IgD-negative memory B cell (primary cell): ENCODE results near the gene EXT2. TPM values are rescaled to one million over a fixed set of nuclear protein-coding genes. Genes with fewer than 3 reads are reported as not detected.

Experiments used
- H3K27ac Mint-ChIP-seq, 3 donors: one replicate each; pipeline ENCODE4 v1.8.0; 2020 to 2022; ENCODE audit warnings: mild to moderate bottlenecking in 3 of 3, mixed read lengths in 3 of 3, moderate library complexity in 1 of 3
- H3K27me3 Mint-ChIP-seq: one replicate; pipeline ENCODE4 v1.8.0; 2021; ENCODE audit warnings: mixed read lengths
- H3K36me3 Mint-ChIP-seq: one replicate; pipeline ENCODE4 v1.8.0; 2020; ENCODE audit warnings: mild to moderate bottlenecking, mixed read lengths
- H3K4me1 Mint-ChIP-seq, 3 donors: one replicate each; pipeline ENCODE4 v1.8.0; 2020 to 2022; ENCODE audit warnings: mixed read lengths in 3 of 3, mild to moderate bottlenecking in 1 of 3
- H3K4me3 Mint-ChIP-seq, 4 donors: one replicate each; pipeline ENCODE4 v1.8.0; 2020 to 2022; ENCODE audit warnings: mild to moderate bottlenecking in 4 of 4, mixed read lengths in 4 of 4, moderate library complexity in 3 of 4
- H3K9me3 Mint-ChIP-seq, 3 donors: one replicate each; pipeline ENCODE4 v1.8.0; 2020 to 2021; ENCODE audit warnings: mixed read lengths in 3 of 3, mild to moderate bottlenecking in 1 of 3
- polyA plus RNA-seq: library from polyadenylated mRNA; unstranded; fragments of 300-500 nt; fragmentation: Illumina TruSeq; gene quantifications from one replicate; pipeline ENCODE4 v1.2.3, GENCODE V29; 2021

Gene EXT2
- polyA plus RNA-seq, 1 donor from 2014 or later, result 21.9 TPM

DNA sequence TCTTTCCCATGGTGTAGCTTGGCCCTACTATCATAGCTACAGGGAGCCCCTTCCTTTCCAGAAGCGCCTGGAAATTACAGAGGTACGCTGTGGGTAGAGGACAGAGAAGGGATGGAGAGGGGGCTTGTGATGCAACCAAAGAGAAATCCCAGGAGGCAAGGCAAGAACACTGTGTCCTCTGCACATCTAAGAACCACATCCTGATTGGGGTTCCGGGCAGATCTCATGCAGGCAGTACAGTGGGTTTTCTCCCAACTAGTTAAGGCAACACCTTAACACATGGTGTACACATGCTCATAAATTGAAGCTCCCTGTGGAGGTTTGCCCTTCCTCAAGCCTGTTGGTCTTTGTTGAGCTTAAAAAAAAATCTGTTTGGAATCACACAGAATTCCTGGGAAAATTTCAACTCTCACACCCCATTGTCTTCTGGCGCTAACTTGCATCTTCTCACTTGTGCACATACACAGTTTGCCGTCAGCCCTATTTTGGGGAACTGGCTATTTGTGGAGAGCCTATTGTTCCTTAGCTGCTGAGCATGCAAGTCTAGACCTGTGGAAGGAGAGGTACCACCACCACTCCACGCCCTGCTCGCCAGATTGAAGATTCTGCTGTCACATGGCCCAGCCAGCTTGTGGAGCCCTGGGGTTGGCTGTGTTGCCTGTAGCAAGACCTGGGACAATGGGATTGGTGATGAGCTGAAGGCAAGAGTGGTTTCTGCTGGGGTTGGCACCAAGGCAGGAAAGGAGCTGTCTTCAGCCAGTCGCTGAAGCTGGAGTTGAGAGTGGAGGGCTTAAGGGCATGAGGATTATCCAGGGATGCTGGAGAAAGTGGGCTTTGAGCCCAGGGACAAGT, 162.1 kb downstream of the EXT2 start:
- H3K4me1 Mint-ChIP-seq, result peaks cover 0 to 13% (median 12%) of the 10 kb centered on the region in 3 donors
- H3K27ac Mint-ChIP-seq, result no peak overlapping the region
- peaks cover 2% of the 10 kb centered on the region for H3K27me3 Mint-ChIP-seq
- H3K36me3 Mint-ChIP-seq, result peaks cover 4% of the 10 kb centered on the region
- no peak overlapping the region for H3K4me3 Mint-ChIP-seq
- peaks cover 0 to 16% (median 5%) of the 10 kb centered on the region in 3 donors for H3K9me3 Mint-ChIP-seq

GRCh38 chr11:44258190-44258489, 162.7 kb downstream of the EXT2 start:
- H3K27ac Mint-ChIP-seq, result no peak overlapping the region

DNA sequence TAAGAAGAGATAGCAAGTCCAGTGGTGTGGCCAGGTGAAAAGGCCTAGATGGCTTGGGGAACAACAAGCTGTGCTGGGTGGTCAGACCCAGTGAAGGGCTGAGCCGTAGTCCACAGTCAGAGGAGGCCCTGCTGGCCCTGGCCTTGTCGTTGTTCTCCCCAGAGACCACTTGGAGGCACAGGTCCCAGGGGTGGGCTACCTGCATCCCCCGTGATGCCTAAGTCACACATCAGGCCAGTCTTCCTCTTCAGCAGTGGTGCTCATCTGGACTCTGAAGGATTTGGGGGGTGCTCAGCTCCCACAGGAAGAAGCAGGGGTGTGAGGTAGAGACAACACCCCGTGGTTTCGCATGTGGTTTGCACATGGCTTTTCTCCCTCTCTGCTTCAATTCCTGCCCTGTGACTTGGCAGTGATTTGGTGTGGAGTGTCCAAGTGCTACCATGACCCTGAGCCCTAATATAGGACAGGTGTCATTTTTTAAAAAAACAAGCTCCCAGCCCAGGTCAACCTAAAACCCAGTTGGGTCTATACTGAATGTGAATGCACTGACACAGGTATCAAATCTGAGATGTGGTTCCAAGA, 163.5 kb downstream of the EXT2 start:
- no peak overlapping the region for H3K27ac Mint-ChIP-seq
- peaks cover 0 to 13% (median 12%) of the 10 kb centered on the region in 3 donors for H3K4me1 Mint-ChIP-seq
- H3K4me3 Mint-ChIP-seq, result no peak overlapping the region
- no peaks in the 10 kb centered on the region for H3K36me3 Mint-ChIP-seq
- peaks cover 2% of the 10 kb centered on the region for H3K27me3 Mint-ChIP-seq
- H3K9me3 Mint-ChIP-seq, result peaks cover 0 to 2% (median 0%) of the 10 kb centered on the region in 3 donors

More at GRCh38 chr11:44258190-44258489, 162.7 kb downstream of the EXT2 start:
- Mint-ChIP-seq H3K9me3 (peaks cover 0 to 10% (median 1%) of the 10 kb centered on the region in 3 donors), H3K27me3 (peaks cover 2% of the 10 kb centered on the region), H3K4me1 (peaks cover 0 to 13% (median 12%) of the 10 kb centered on the region in 3 donors), H3K36me3 (no peaks in the 10 kb centered on the region), H3K4me3 (no peak overlapping the region)

DNA sequence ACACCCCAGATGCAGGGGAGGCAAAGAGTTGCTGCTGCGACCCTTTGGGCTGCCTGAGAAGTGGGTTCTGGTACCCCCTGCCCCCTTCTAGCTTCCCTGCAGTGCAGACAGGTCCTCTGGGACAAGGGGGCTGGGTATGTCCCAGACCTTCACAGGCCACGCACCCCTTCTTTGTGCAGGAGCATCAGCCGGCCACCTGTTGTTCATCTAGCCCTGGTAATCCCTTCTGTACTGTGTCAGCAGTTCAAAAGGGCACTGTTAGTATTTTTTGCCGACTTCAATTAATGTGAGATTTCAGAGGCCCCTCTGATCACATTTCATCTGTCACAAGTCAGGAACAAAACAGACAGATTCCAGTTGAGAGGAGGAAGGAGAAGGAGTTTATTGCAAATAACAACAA, 164.6 kb downstream of the EXT2 start:
- no peaks in the 10 kb centered on the region for H3K9me3 Mint-ChIP-seq
- H3K36me3 Mint-ChIP-seq, result no peaks in the 10 kb centered on the region
- H3K4me1 Mint-ChIP-seq, result peaks cover 0 to 13% (median 12%) of the 10 kb centered on the region in 3 donors
- no peak overlapping the region for H3K27ac Mint-ChIP-seq
- H3K27me3 Mint-ChIP-seq, result peaks cover 2% of the 10 kb centered on the region
- H3K4me3 Mint-ChIP-seq, result no peak overlapping the region

GRCh38 chr11:44261800-44262591, 166.5 kb downstream of the EXT2 start:
- no peaks in the 10 kb centered on the region for H3K9me3 Mint-ChIP-seq
- no peak overlapping the region for H3K27ac Mint-ChIP-seq
- no peak overlapping the region for H3K4me3 Mint-ChIP-seq
- no peaks in the 10 kb centered on the region for H3K36me3 Mint-ChIP-seq
- peaks cover 0 to 10% (median 6%) of the 10 kb centered on the region in 3 donors for H3K4me1 Mint-ChIP-seq
- H3K27me3 Mint-ChIP-seq, result peaks cover 2% of the 10 kb centered on the region

DNA sequence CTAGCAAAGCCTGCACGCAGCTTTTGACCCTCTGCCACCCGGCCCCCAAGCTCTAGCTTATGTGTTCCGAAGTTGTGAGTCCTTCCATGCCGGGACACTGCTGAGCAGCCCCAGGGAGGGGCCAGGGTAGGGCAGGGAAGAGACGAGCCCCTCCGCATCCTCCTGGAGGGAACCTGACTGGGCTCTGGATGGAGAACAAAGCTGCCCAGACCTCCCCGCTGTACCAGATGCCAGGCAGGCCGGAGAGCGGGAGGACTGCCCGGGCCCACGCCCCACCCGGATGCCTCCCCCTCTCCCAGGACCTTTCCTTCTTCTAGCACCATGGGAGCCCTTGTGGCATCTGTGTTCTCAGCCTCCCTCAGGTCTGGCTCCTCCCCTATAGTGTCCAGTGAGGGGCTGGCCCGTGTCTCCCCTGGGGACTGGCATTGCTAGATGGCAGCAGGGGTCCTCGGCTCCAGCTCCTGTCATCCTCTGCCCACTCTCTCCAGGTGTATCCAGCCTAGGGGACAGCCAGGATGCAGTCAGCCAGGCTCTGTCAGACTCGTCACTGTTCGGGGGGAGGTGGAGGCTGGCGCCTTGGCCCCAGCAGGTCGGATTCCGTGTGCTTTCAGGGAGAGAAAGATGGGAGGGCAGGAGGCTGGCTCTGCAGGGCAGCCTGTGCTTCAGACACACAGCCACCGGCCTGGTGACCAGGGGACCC, 168.4 kb downstream of the EXT2 start:
- Mint-ChIP-seq H3K36me3 (no peaks in the 10 kb centered on the region), H3K4me1 (peaks cover 0 to 2% (median 0%) of the 10 kb centered on the region in 3 donors), H3K4me3 (no peak overlapping the region), H3K27ac (no peak overlapping the region), H3K27me3 (no peaks in the 10 kb centered on the region), H3K9me3 (no peaks in the 10 kb centered on the region)

DNA sequence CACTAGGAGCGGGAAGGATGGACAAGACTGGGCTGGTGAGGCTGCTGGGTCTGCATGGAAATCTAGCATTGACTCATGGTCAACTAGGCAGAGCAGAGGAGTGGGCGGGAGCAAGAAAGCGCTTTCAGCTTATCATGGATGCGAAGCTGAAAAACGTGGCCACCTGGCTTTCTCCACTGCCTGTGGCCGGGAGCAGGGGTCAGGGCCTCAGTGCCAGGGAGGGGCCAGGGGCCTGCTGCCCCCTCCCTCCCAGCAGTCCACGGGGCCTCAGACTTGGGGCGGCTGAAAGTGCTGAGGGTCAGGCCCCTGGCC, 168.9 kb downstream of the EXT2 start:
- peaks cover 0 to 2% (median 0%) of the 10 kb centered on the region in 3 donors for H3K4me1 Mint-ChIP-seq
- H3K27me3 Mint-ChIP-seq, result no peaks in the 10 kb centered on the region
- no peaks in the 10 kb centered on the region for H3K36me3 Mint-ChIP-seq
- H3K9me3 Mint-ChIP-seq, result no peaks in the 10 kb centered on the region
- no peak overlapping the region for H3K27ac Mint-ChIP-seq
- H3K4me3 Mint-ChIP-seq, result no peak overlapping the region

DNA sequence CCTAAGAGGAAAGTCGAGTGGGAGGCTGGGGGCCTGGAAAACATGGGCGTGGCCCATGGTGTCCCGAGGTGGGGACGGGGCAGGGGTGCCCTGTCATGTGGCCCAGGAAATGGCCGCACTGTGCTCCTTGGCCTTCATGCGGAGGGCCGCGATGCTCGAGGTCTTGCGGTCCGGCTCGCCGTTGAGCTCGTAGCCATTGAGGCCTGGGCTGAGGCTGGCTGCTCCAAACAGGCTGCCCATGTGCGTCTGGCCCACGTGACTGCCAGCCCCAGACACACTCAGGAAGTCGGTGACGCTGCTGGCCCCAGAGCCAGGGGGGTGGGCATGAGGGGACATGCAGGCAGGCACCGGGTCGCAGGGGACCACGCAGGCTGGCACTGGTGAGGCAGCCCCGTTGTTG, 169.3 kb downstream of the EXT2 start:
- Mint-ChIP-seq H3K27ac (no peak overlapping the region), H3K27me3 (no peaks in the 10 kb centered on the region), H3K9me3 (no peaks in the 10 kb centered on the region), H3K36me3 (no peaks in the 10 kb centered on the region), H3K4me1 (peaks cover 0 to 1% (median 0%) of the 10 kb centered on the region in 3 donors), H3K4me3 (no peak overlapping the region)

DNA sequence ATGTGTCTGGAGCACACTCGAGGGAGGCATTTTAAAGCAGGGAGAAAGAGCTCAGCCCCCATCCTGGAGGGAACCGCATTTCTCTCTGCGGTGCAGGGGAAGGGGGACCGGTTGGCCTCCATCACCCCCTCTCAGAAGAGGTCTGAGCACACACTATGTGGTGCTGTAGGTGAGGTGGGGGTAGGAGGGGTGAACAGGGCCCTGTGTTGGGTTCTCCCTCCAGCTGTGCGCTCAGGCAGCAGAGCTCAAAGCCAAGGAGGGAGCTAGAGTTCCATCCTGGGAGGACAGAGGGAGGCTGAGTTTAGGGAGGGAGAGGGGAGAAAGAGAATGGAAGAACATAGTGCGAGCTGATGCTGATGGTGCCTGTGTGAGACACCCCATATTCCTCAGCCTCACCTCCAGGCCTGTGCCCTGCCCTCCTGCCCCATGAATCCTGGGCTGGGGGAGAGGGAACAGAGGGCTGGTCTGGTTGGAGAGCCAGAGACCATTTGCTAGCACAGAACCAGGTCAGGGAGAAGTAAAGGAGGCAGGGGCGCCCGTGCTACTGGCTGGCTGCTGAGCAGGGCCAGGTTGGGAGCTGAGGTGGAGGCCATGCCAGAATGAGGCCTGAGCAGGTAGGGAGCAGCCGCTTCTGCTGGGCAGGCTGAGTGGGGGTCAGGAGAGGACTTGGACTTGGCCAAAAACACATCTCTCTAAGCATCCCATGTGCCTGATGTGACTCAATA, 170.7 kb downstream of the EXT2 start:
- Mint-ChIP-seq H3K27ac (no peak overlapping the region), H3K4me1 (no peaks in the 10 kb centered on the region), H3K9me3 (no peaks in the 10 kb centered on the region), H3K4me3 (no peak overlapping the region), H3K36me3 (no peaks in the 10 kb centered on the region), H3K27me3 (no peaks in the 10 kb centered on the region)

DNA sequence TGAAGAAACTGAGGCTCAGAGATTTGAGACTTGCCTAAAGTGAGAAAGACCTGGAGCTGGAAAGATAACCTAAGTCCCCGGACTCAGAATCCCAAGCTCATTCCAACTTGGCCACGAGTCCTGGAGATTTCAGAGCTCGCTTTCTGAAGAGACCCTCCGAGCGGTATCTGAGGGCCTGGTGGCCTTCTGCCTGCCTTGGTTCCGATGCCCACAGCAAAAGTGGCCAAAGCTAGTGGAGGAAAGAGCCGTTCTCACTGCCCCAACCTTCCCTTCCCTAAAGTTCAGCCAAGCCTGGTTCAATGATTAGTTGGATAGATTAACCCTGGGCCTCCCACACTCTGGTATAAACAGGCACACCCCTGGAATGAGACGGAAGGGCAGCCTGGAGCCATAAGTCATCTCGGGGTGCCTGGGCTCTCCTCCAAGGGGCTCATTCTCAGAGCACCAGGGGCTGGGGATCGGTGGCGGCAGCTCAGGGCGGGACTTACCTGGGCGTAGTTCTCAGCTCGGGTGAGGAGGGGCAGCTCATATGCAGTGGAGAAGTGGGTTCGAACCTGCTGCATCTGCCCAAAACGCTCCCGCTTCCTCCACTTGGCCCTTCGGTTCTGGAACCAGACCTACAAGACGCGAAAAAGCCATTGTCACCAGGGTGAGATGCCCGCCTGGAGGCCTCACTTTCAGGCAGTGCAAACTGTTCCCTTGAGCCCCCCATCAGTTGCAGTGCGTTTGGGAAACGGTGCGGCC, 171.7 kb downstream of the EXT2 start:
- Mint-ChIP-seq H3K9me3 (peaks cover 0 to 6% (median 4%) of the 10 kb centered on the region in 3 donors), H3K27me3 (no peaks in the 10 kb centered on the region), H3K4me3 (no peak overlapping the region), H3K27ac (peak overlapping the region in 1 of 3 donors; percentile 64), H3K4me1 (no peaks in the 10 kb centered on the region), H3K36me3 (no peaks in the 10 kb centered on the region)

DNA sequence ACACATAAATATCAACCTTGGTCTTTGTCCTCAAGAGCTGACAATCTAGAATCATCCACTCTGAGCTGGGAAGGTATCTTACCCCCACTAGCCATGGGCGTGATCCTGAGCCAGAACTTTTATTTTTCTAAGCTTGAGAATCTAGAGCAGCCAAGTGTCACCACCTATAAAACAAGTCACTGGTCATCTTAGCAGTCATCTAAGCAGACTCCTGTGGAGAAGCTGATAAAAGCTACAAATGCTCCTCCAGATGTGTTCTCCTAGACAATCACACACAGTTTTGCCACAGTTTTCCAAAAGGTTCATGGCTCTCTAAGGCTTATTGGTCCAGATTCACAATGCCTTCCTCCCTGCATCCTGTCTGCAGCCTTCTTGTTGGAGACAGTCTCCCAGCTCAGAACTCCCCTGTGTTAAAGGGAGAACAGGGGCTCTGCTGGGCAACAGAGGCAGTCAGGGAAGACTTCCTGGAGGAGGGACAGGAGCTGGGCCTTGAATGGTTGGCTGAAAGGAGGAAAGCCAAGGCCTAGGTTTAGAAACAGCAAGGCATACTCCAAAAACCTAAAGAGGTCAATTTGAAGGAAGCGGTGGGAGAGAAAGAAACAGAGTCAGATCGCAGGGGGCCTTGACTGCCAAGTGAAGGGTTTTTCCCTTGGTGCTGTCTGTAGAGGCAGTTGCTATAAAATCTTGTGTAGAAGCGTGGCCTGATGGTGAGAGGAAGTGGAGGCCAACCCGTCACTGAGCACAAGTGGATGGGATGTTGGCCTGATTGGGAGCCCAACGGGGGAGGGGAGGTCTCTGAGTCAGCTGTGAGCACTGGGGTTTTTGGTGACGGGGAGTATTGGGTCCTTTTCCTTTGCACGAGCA, 172.5 kb downstream of the EXT2 start:
- peaks cover 0 to 6% (median 4%) of the 10 kb centered on the region in 3 donors for H3K9me3 Mint-ChIP-seq
- H3K4me1 Mint-ChIP-seq, result no peaks in the 10 kb centered on the region
- no peak overlapping the region for H3K27ac Mint-ChIP-seq
- no peak overlapping the region for H3K4me3 Mint-ChIP-seq
- no peaks in the 10 kb centered on the region for H3K27me3 Mint-ChIP-seq
- H3K36me3 Mint-ChIP-seq, result no peaks in the 10 kb centered on the region

DNA sequence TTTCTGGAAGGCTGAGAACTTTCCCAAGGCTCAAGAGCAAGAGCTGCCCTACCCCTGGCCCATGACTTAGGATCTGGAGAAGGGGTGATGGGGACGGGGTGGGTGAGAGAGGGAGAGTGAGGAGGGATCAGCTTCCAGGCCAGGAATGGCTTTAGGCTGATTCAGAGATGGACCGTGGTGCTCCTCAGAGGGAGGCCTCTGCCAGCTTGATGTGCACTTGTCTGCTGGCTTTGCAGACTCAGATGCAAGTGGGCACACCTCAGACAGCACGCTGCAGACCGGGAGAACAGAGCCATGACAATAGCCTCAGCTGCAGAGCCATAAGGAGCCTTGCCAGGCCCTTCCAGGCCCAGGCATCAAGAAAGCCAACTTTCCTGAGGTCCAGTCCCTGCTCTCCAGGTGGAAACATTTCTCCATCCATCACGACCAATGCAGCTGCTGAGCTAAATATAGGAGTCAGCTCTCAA, 173.2 kb downstream of the EXT2 start:
- H3K27me3 Mint-ChIP-seq, result peaks cover 3% of the 10 kb centered on the region
- H3K4me3 Mint-ChIP-seq, result no peak overlapping the region
- H3K36me3 Mint-ChIP-seq, result no peaks in the 10 kb centered on the region
- peaks cover 0 to 6% (median 4%) of the 10 kb centered on the region in 3 donors for H3K9me3 Mint-ChIP-seq
- H3K27ac Mint-ChIP-seq, result no peak overlapping the region
- no peaks in the 10 kb centered on the region for H3K4me1 Mint-ChIP-seq
